GM12878 (cell line): ENCODE measurements around the gene COPS7A. TPM values are rescaled to one million over a fixed set of nuclear protein-coding genes. Genes with fewer than 3 reads are reported as not detected.
A peak's percentile ranks its signal among the peaks of the same experiment; 100 is the strongest.

Source experiments
- ATF3 ChIP-seq: IDR thresholded peaks from 2 replicates; pipeline ENCODE4 v1.6.1; 2011; ENCODE audit warnings: low read depth, mild to moderate bottlenecking, low read length, moderate library complexity, borderline replicate concordance; ENCODE audit errors: extremely low read depth
- BACH1 ChIP-seq: fragments of 450-650 bp; IDR thresholded peaks from 2 replicates; pipeline ENCODE4 v1.6.1; 2017; ENCODE audit warnings: mild to moderate bottlenecking, borderline replicate concordance
- BCL11A ChIP-seq: IDR thresholded peaks from 2 replicates; pipeline ENCODE4 v1.6.1; 2011; ENCODE audit warnings: low read depth, low read length
- BCL3 ChIP-seq: IDR thresholded peaks from 2 replicates; pipeline ENCODE4 v1.6.1; 2011; ENCODE audit warnings: borderline replicate concordance, low read depth, mild to moderate bottlenecking, moderate library complexity, low read length; ENCODE audit not compliant: insufficient read depth, poor library complexity, severe bottlenecking
- CTCF ChIP-seq, 3 experiments: IDR thresholded peaks in 2 of 3; conservative IDR thresholded peaks in 1 of 3; 2 replicates each; pipeline ENCODE4 v1.5.1; 2011; ENCODE audit warnings: low read depth in 3 of 3, low read length in 3 of 3, mild to moderate bottlenecking in 3 of 3, control low read depth in 2 of 3, moderate library complexity in 2 of 3, inconsistent platforms in 1 of 3, mixed read lengths in 1 of 3; ENCODE audit not compliant: control insufficient read depth in 2 of 3, insufficient read depth in 1 of 3; ENCODE audit errors: extremely low read depth in 1 of 3
- EZH2 ChIP-seq: IDR thresholded peaks from 2 replicates; pipeline ENCODE4 v1.6.1; 2012; ENCODE audit warnings: low read depth, mild to moderate bottlenecking, control low read depth, inconsistent platforms, low read length, borderline replicate concordance; ENCODE audit not compliant: control insufficient read depth
- MEF2A ChIP-seq: IDR thresholded peaks from 2 replicates; pipeline ENCODE4 v1.6.1; 2011; ENCODE audit warnings: low read depth, mild to moderate bottlenecking, low read length, moderate library complexity; ENCODE audit not compliant: insufficient read depth
- MLLT1 ChIP-seq: fragments of 450-650 bp; IDR thresholded peaks from 2 replicates; pipeline ENCODE4 v1.6.1; 2016; ENCODE audit warnings: mild to moderate bottlenecking
- NFXL1 ChIP-seq: fragments of 450-650 bp; IDR thresholded peaks from 2 replicates; pipeline ENCODE4 v1.6.1; 2017; ENCODE audit warnings: antibody characterized with exemption, mild to moderate bottlenecking, borderline replicate concordance
- RBBP5 ChIP-seq: fragments of 200-600 bp; sonication (generic); conservative IDR thresholded peaks from 2 replicates; pipeline ENCODE4 v1.6.1; 2016
- SP1 ChIP-seq: IDR thresholded peaks from one replicate; pipeline ENCODE4 v1.6.1; 2011; ENCODE audit warnings: low read depth, low read length
- polyA plus RNA-seq, 11 experiments: library from polyadenylated mRNA; depleted of rRNA in 4 of 11; unstranded in 6 of 11; stranded (reverse) in 5 of 11; fragments of >200 nt; fragmentation: Nextera tagmentation in 4 of 11; fragmentation: Illumina TruSeq in 1 of 11; extraction: Ambion mirVana in 4 of 11; extraction: Trizol in 1 of 11; gene quantifications; 1 replicate in 1 of 11; 2 replicates in 10 of 11; pipeline versions ENCODE4 v1.2.1 to v1.2.3, GENCODE V29; 2011 to 2016; ENCODE audit warnings: inconsistent platforms in 2 of 11, missing spikeins in 2 of 11, low read depth in 1 of 11
- total RNA-seq, 4 experiments: library from RNA; depleted of rRNA in 3 of 4; stranded (reverse); fragments of >200 nt in 3 of 4; fragmentation: Illumina TruSeq in 1 of 4; extraction: Trizol in 1 of 4; gene quantifications; 2 replicates each; pipeline versions ENCODE4 v1.2.1 to v1.2.3, GENCODE V29; 2013 to 2021

COPS7A gene
- total and polyA plus RNA-seq, 10 of the 15 experiments (the other 5 are each of a cell fraction or from before 2014, with no cell fraction given): 25.7 to 74.0 (median 51.9) TPM

GRCh38 chr12:6766651-6767349 lies 43.0 kb downstream of the COPS7A start (continued):
- TF ChIP-seq CTCF (IDR thresholded peaks at IDR 0.05 in 2 of 3, conservative IDR thresholded peaks at IDR 0.05 in 1 of 3; ENCODE audit: control insufficient read depth in 2 of 3, extremely low read depth in 1 of 3, insufficient read depth in 1 of 3, low read depth in 3 of 3, low read length in 3 of 3): peak; percentile 61 to 81 (median 61); a peak in 5 of 6 replicates
- TF ChIP-seq BCL3: no peak
- no peak for TF ChIP-seq MLLT1
- no peak for TF ChIP-seq ATF3
- no peak for TF ChIP-seq SP1
- TF ChIP-seq MEF2A: no peak
- no peak for TF ChIP-seq RBBP5
- no peak for TF ChIP-seq BCL11A
- TF ChIP-seq BACH1: 0 out of 2 replicates have a peak, but pooled peaks have one; percentile 46
- TF ChIP-seq EZH2: no peak
- no peak for TF ChIP-seq NFXL1
